ENCODE results near the gene NPHP4.

The NPHP4 gene

GRCh38 chr1:5887349-5887970, 104.8 kb downstream of the NPHP4 start:
- Mint-ChIP-seq H3K27me3 (ENCODE audit: low read depth, poor library complexity) (no peaks in the 10 kb centered on the region), H3K4me3 (peak overlapping the region; percentile 49), H3K36me3 (ENCODE audit: low read depth) (peaks cover 24% of the 10 kb centered on the region), H3K9me3 (no peaks in the 10 kb centered on the region), H3K4me1 (peaks cover 52% of the 10 kb centered on the region), H3K27ac (peak overlapping the region; percentile 85)
- peak; percentile 33 for DNase-seq
- TF ChIP-seq, protein P1, sequence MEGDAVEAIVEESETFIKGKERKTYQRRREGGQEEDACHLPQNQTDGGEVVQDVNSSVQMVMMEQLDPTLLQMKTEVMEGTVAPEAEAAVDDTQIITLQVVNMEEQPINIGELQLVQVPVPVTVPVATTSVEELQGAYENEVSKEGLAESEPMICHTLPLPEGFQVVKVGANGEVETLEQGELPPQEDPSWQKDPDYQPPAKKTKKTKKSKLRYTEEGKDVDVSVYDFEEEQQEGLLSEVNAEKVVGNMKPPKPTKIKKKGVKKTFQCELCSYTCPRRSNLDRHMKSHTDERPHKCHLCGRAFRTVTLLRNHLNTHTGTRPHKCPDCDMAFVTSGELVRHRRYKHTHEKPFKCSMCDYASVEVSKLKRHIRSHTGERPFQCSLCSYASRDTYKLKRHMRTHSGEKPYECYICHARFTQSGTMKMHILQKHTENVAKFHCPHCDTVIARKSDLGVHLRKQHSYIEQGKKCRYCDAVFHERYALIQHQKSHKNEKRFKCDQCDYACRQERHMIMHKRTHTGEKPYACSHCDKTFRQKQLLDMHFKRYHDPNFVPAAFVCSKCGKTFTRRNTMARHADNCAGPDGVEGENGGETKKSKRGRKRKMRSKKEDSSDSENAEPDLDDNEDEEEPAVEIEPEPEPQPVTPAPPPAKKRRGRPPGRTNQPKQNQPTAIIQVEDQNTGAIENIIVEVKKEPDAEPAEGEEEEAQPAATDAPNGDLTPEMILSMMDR (IDR thresholded peaks at IDR 0.05): no peak

- Mint-ChIP-seq H3K4me3 (no peak overlapping the region), H3K4me1 (peaks cover 49% of the 10 kb centered on the region), H3K9me3 (no peaks in the 10 kb centered on the region), H3K27me3 (ENCODE audit: low read depth, poor library complexity) (no peaks in the 10 kb centered on the region), H3K36me3 (ENCODE audit: low read depth) (peaks cover 26% of the 10 kb centered on the region), H3K27ac (no peak overlapping the region)
- no peak for DNase-seq
- TF ChIP-seq, protein P1 (IDR thresholded peaks at IDR 0.05): no peak
Observed at GRCh38 chr1:5886541-5887348, 105.5 kb downstream of the NPHP4 start.

- H3K27ac Mint-ChIP-seq: no peak overlapping the region
- H3K9me3 Mint-ChIP-seq: no peaks in the 10 kb centered on the region
- H3K36me3 Mint-ChIP-seq (ENCODE audit: low read depth): peaks cover 24% of the 10 kb centered on the region
- no peak for DNase-seq
- no peak overlapping the region for H3K4me3 Mint-ChIP-seq
- peaks cover under 1% of the 10 kb centered on the region for H3K27me3 Mint-ChIP-seq (ENCODE audit: low read depth, poor library complexity)
- peaks cover 43% of the 10 kb centered on the region for H3K4me1 Mint-ChIP-seq
- TF ChIP-seq, protein P1 (IDR thresholded peaks at IDR 0.05): no peak
Observed at GRCh38 chr1:5886140-5886483, 106.1 kb downstream of the NPHP4 start.

GRCh38 chr1:5885471-5886139, 106.6 kb downstream of the NPHP4 start:
- TF ChIP-seq, protein P1 (IDR thresholded peaks at IDR 0.05): no peak
- Mint-ChIP-seq H3K4me1 (peaks cover 39% of the 10 kb centered on the region), H3K27ac (no peak overlapping the region), H3K9me3 (no peaks in the 10 kb centered on the region), H3K36me3 (ENCODE audit: low read depth) (peaks cover 27% of the 10 kb centered on the region), H3K27me3 (ENCODE audit: low read depth, poor library complexity) (peaks cover 2% of the 10 kb centered on the region), H3K4me3 (no peak overlapping the region)
- DNase-seq: no peak

DNA sequence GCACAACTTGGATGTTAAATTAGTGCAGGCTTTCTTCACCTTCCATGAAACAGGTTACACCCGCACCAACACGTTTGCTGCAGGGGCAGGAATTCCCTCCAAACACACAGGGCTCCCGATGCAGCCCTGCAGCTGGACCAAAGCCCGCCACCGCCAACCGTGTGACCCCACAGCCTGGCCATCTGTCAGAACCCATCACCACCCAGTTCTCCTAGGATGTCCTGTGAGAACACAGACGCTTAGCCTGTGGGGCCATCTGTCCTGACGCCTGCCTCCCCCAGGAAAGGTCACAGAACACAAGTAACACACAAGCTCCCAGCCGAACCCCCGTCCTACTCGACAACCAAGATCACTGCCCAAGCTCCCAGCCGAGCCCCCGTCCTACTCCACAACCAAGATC, 108.1 kb downstream of the NPHP4 start:
- Mint-ChIP-seq H3K27ac (no peak overlapping the region), H3K4me1 (peaks cover 24% of the 10 kb centered on the region), H3K4me3 (no peak overlapping the region), H3K9me3 (peaks cover 8% of the 10 kb centered on the region), H3K27me3 (ENCODE audit: low read depth, poor library complexity) (peaks cover 2% of the 10 kb centered on the region), H3K36me3 (ENCODE audit: low read depth) (peaks cover 36% of the 10 kb centered on the region)
- TF ChIP-seq, protein P1 (IDR thresholded peaks at IDR 0.05): no peak
- DNase-seq: no peak
